ENCODE measurements around the gene MEF2C. TPM values are rescaled to one million over a fixed set of nuclear protein-coding genes. Genes with fewer than 3 reads are reported as not detected.

MEF2C gene
- total RNA-seq, 1 donor from 2014 or later = 51.4 TPM

DNA sequence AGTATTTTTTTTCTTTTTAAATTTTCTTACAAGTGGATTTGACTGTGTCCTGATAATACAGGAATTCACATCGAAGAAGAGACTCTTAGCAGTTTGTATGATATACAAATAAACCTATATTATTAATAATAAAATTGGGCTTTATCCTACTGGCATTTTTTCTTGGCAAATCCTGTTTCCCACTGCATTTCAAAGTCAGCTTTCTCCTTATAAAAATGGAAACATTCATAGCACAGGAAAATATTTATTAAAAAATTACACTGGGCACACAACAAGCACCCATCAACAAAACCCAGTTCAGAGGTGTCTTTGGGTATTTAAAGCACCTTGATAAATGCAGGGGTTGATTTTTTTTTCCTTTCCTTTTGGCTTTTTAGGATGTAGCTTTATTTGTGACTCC is 200.9 kb downstream of the MEF2C start:
- ATAC-seq = no peak
- TF ChIP-seq, protein P1, sequence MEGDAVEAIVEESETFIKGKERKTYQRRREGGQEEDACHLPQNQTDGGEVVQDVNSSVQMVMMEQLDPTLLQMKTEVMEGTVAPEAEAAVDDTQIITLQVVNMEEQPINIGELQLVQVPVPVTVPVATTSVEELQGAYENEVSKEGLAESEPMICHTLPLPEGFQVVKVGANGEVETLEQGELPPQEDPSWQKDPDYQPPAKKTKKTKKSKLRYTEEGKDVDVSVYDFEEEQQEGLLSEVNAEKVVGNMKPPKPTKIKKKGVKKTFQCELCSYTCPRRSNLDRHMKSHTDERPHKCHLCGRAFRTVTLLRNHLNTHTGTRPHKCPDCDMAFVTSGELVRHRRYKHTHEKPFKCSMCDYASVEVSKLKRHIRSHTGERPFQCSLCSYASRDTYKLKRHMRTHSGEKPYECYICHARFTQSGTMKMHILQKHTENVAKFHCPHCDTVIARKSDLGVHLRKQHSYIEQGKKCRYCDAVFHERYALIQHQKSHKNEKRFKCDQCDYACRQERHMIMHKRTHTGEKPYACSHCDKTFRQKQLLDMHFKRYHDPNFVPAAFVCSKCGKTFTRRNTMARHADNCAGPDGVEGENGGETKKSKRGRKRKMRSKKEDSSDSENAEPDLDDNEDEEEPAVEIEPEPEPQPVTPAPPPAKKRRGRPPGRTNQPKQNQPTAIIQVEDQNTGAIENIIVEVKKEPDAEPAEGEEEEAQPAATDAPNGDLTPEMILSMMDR (IDR thresholded peaks at IDR 0.05) = no peak
- peaks cover 99% of the 10 kb centered on the region for H3K27me3 ChIP-seq
- H3K4me1 ChIP-seq = peaks cover 12% of the 10 kb centered on the region
- no peak for DNase-seq
- H3K27ac ChIP-seq = no peak overlapping the region
- intact Hi-C loops (cut with DNase I) = loop anchor here (5.0 kb wide), 1 partner anchor 900 kb away; no protein-coding TSS in a partner anchor
- H3K36me3 ChIP-seq = no peaks in the 10 kb centered on the region
- no peak overlapping the region for H3K4me3 ChIP-seq
- no peaks in the 10 kb centered on the region for H3K9me3 ChIP-seq

- Histone ChIP-seq H3K4me3 (no peak overlapping the region), H3K36me3 (no peaks in the 10 kb centered on the region), H3K9me3 (no peaks in the 10 kb centered on the region), H3K27ac (no peak overlapping the region), H3K4me1 (peaks cover 12% of the 10 kb centered on the region), H3K27me3 (peaks cover 99% of the 10 kb centered on the region)
- no peak for ATAC-seq
- no peak for DNase-seq
- intact Hi-C loops (cut with DNase I) = loop anchor here (5.0 kb wide), 1 partner anchor 899 kb away; no protein-coding TSS in a partner anchor
- TF ChIP-seq, protein P1 (IDR thresholded peaks at IDR 0.05) = no peak
Observed at GRCh38 chr5:88681211-88681803, 201.7 kb downstream of the MEF2C start.

DNA sequence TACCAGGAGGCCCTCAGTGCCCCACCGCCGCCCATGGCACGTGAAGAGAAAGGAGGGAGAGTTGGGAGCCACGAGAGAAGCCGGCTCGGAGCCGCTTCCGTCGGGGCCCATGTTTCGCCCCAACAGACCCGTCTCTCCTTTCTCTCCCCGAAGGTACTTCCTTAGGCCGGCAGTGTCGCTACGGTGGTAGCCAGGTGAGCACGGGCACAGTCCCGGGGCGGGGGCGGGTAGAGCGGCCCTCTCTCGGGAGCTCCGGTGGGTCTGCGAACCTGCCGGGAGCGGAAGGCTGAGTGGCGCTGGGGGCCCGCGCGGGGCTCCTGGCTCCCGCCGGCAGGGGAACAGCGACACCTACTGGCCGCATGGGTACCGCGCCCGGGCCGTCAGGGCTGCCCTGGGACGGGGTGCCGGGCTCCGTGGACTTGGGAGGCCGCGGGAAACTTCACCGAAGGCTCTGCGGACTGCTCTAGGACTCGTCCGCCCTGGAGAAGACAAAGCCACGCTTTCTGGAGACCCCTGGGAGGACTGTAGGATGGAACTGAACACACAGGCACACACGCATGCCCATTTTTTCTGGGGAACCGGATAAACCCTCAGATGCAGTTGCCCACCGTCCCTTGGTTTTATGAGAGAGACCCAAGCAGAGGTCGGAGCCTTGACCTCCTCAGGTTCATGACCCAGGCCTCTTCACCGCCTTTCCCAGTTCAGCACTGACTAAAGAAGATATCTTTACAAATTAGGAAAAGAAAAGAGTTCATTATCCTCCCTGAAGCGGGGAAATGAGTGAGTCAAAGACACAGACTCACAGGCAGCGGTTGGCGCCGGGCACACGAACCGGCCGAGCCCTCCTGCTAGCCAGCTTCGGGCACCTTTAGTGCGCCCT is 202.5 kb downstream of the MEF2C start:
- TF ChIP-seq, protein P1 (IDR thresholded peaks at IDR 0.05) = peak; percentile 98
- ATAC-seq (peak; percentile 96), DNase-seq (peak; percentile 86)
- Histone ChIP-seq H3K9me3 (no peaks in the 10 kb centered on the region), H3K27ac (no peak overlapping the region), H3K4me3 (peak overlapping the region; percentile 44), H3K27me3 (peaks cover 98% of the 10 kb centered on the region), H3K36me3 (no peaks in the 10 kb centered on the region), H3K4me1 (peaks cover 18% of the 10 kb centered on the region)
- intact Hi-C loops (cut with DNase I) = loop anchor here (5.0 kb wide), 1 partner anchor 898 kb away; no protein-coding TSS in a partner anchor

DNA sequence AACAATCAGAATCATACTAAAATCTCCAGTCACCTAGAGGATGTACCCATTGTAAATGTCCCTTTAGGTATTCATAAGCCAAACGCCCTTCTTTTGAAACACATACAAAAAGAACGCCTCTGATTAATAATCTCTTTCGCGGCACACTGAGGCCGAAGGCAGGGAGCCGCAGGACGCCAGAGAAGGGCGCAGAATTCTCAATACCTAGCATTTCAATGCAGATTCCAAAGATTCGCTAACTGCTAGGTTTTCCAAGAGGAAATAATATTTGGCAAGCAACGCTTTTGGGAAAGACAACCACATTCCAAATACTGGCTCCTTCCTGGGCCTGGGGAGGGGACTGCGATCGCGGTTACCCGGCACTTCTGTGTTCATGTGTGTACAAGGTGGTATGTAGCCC is 203.3 kb downstream of the MEF2C start:
- no peak for ATAC-seq
- Histone ChIP-seq H3K27ac (no peak overlapping the region), H3K36me3 (no peaks in the 10 kb centered on the region), H3K4me3 (no peak overlapping the region), H3K4me1 (peaks cover 26% of the 10 kb centered on the region), H3K9me3 (no peaks in the 10 kb centered on the region), H3K27me3 (peaks cover 99% of the 10 kb centered on the region)
- intact Hi-C loops (cut with DNase I) = loop anchor here (5.0 kb wide), 1 partner anchor 897 kb away; no protein-coding TSS in a partner anchor
- TF ChIP-seq, protein P1 (IDR thresholded peaks at IDR 0.05) = no peak
- no peak for DNase-seq

GRCh38 chr5:88678770-88679381 is 204.1 kb downstream of the MEF2C start:
- H3K9me3 ChIP-seq = no peaks in the 10 kb centered on the region
- H3K4me1 ChIP-seq = peaks cover 32% of the 10 kb centered on the region
- H3K27me3 ChIP-seq = peaks cover 99% of the 10 kb centered on the region
- intact Hi-C loops (cut with DNase I) = no loop called here
- H3K36me3 ChIP-seq = no peaks in the 10 kb centered on the region
- DNase-seq (no peak), ATAC-seq (no peak)
- TF ChIP-seq, protein P1 (IDR thresholded peaks at IDR 0.05) = no peak
- no peak overlapping the region for H3K4me3 ChIP-seq
- no peak overlapping the region for H3K27ac ChIP-seq

Measured in upper lobe of right lung (tissue), 1 donor.